Osteoblast (primary cell): ENCODE data around the gene CRB2. TPM values are rescaled to one million over a fixed set of nuclear protein-coding genes. Genes with fewer than 3 reads are reported as not detected.
A peak's percentile ranks its signal among the peaks of the same experiment; 100 is the strongest.

Experiments
- DNase-seq: peaks from one replicate; pipeline ENCODE4 v3.0.0; 2011; ENCODE audit warnings: low spot score, mixed read lengths; ENCODE audit not compliant: insufficient read length; ENCODE audit errors: missing footprints
- H2AFZ ChIP-seq: 2 replicates; pipeline ENCODE4 v1.6.0; 2011; ENCODE audit warnings: mild to moderate bottlenecking, low read length
- H3K27ac ChIP-seq: 2 replicates; pipeline ENCODE4 v1.5.1; 2011; ENCODE audit warnings: mild to moderate bottlenecking, low read depth, low read length, moderate library complexity
- H3K27me3 ChIP-seq: 2 replicates; pipeline ENCODE4 v1.6.0; 2012; ENCODE audit warnings: mild to moderate bottlenecking, control low read depth, inconsistent platforms, low read length, moderate library complexity; ENCODE audit not compliant: insufficient read depth
- H3K36me3 ChIP-seq: 2 replicates; pipeline ENCODE4 v1.5.1; 2011; ENCODE audit warnings: mild to moderate bottlenecking, low read length, control low read depth, moderate library complexity; ENCODE audit not compliant: insufficient read depth
- H3K4me1 ChIP-seq: 2 replicates; pipeline ENCODE4 v1.5.1; 2011; ENCODE audit warnings: mild to moderate bottlenecking, low read length, control low read depth, moderate library complexity; ENCODE audit not compliant: insufficient read depth
- H3K4me2 ChIP-seq: 2 replicates; pipeline ENCODE4 v1.6.0; 2011; ENCODE audit warnings: mild to moderate bottlenecking, low read length; ENCODE audit not compliant: insufficient read depth
- H3K4me3 ChIP-seq: fragments of 200-600 bp; sonication (generic); 3 replicates; pipeline ENCODE4 v1.5.1; 2012; ENCODE audit warnings: mild to moderate bottlenecking, low read length, inconsistent platforms; ENCODE audit not compliant: insufficient read depth
- H3K79me2 ChIP-seq: 2 replicates; pipeline ENCODE4 v1.6.0; 2012; ENCODE audit warnings: mild to moderate bottlenecking, low read length, control low read depth, inconsistent platforms; ENCODE audit not compliant: insufficient read depth
- H3K9me3 ChIP-seq: 2 replicates; pipeline ENCODE4 v1.5.1; 2011; ENCODE audit warnings: low read depth, low read length, control low read depth
- H4K20me1 ChIP-seq: 2 replicates; pipeline ENCODE4 v1.6.0; 2012; ENCODE audit warnings: mild to moderate bottlenecking, low read length, control low read depth; ENCODE audit not compliant: insufficient read depth
- CTCF ChIP-seq: IDR thresholded peaks from 2 replicates; pipeline ENCODE4 v1.5.1; 2011; ENCODE audit warnings: mild to moderate bottlenecking, low read depth, low read length, moderate library complexity; ENCODE audit errors: extremely low read depth
- total RNA-seq: library from RNA; depleted of rRNA; stranded (reverse); fragments of >200 nt; gene quantifications from 2 replicates; pipeline ENCODE4 v1.2.3, GENCODE V29; 2012

CRB2 gene
- total RNA-seq, 1 donor = not detected

DNA sequence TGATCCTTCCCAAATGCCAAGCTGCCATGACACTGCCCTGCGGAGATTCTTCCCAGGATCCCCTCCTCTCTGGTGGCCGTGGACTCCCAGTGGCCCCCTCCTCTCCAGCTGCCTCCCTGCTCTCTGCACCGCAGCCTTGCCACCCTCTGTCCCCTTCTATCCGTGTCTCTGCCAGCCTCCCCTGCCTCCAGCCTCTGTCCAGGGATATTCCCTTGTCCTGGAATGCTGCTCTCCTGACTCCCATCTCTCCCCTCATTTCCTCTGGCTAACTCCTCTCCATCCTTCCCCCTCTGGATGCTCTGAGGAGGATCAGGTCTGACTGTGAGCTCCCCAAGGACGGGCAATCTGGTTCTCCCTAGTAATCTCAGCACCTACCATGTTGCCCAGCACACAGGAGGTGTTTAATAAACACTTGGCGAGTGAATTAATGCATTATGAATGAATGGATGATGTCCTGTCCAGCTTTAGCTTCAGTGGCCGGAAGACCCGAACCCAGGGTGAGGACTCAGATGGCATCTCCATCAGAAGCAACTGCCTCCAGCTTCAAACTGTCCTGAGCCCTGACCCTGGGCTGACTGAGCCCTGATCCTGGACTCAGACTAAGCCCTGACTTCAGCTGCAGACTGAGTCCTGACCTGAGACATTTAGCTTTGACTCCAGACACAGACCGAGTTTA, 7.5 kb upstream of the CRB2 start:
- no peak for TF ChIP-seq CTCF
- H3K4me2 ChIP-seq = peak overlapping the region; percentile 65
- DNase-seq = peak; percentile 88
- no peak overlapping the region for H3K4me3 ChIP-seq
- H3K27me3 ChIP-seq = peaks cover 20% of the 10 kb centered on the region
- no peaks in the 10 kb centered on the region for H3K36me3 ChIP-seq
- no peaks in the 10 kb centered on the region for H4K20me1 ChIP-seq
- no peaks in the 10 kb centered on the region for H3K79me2 ChIP-seq
- no peaks in the 10 kb centered on the region for H3K4me1 ChIP-seq
- H2AFZ ChIP-seq = peak overlapping the region; percentile 53
- no peak overlapping the region for H3K27ac ChIP-seq
- H3K9me3 ChIP-seq = no peaks in the 10 kb centered on the region

GRCh38 chr9:123349033-123349432, 7.0 kb upstream of the CRB2 start:
- H3K36me3 ChIP-seq = no peaks in the 10 kb centered on the region
- H3K9me3 ChIP-seq = no peaks in the 10 kb centered on the region
- no peak overlapping the region for H2AFZ ChIP-seq
- H4K20me1 ChIP-seq = no peaks in the 10 kb centered on the region
- H3K27ac ChIP-seq = no peak overlapping the region
- H3K4me3 ChIP-seq = no peak overlapping the region
- no peaks in the 10 kb centered on the region for H3K79me2 ChIP-seq
- no peaks in the 10 kb centered on the region for H3K4me1 ChIP-seq
- H3K27me3 ChIP-seq = peaks cover 22% of the 10 kb centered on the region
- no peak for DNase-seq
- H3K4me2 ChIP-seq = no peak overlapping the region
- TF ChIP-seq CTCF = no peak

DNA sequence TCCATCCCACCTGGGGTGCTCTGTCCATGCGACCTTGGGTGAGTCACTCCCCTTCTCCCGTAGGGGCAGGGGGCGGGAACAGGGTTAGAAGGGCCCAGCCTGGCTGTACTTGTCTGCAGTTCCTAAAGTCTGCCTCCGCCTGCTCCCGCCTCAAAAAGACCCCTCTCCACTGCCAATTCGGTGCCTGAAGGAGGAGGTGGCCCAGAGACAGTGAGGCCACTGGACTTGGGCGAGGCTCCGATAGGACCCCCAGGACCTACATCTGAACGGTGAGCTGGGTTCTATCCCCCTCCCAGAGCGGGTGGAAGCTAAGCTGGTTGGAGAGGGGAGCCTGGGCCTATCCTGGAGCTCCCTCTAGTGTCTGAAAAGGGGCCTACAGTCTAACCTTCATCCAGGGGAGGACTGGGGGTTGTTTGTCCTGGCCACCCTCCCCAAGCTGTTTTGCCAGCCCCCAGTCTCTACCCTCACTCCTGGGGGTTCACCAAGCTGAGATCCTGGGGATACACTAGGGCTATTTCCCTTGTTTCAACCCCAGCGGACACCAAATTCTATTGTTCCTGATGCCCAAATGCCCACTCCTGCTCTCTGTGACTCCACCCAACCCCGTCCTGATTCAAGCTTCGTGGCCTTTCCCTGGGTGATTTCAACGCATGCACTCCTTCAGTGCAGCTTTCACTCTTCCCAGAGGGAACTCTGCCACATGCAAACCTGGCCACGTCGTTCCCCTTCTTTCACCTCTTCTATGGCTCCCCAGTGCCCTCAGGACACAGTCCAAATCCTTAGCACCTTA, 6.1 kb upstream of the CRB2 start:
- no peaks in the 10 kb centered on the region for H3K36me3 ChIP-seq
- no peak overlapping the region for H3K4me2 ChIP-seq
- H4K20me1 ChIP-seq = no peaks in the 10 kb centered on the region
- H3K9me3 ChIP-seq = no peaks in the 10 kb centered on the region
- peak; percentile 98 for TF ChIP-seq CTCF
- H3K27ac ChIP-seq = no peak overlapping the region
- H3K79me2 ChIP-seq = no peaks in the 10 kb centered on the region
- no peak overlapping the region for H2AFZ ChIP-seq
- no peaks in the 10 kb centered on the region for H3K4me1 ChIP-seq
- peaks cover 22% of the 10 kb centered on the region for H3K27me3 ChIP-seq
- no peak overlapping the region for H3K4me3 ChIP-seq
- DNase-seq = peak; percentile 99

GRCh38 chr9:123350590-123351310, 5.2 kb upstream of the CRB2 start:
- Histone ChIP-seq H3K36me3 (no peaks in the 10 kb centered on the region), H3K27me3 (peaks cover 22% of the 10 kb centered on the region), H2AFZ (no peak overlapping the region), H3K4me2 (no peak overlapping the region), H3K9me3 (no peaks in the 10 kb centered on the region), H3K4me1 (no peaks in the 10 kb centered on the region), H3K4me3 (no peak overlapping the region), H3K27ac (no peak overlapping the region), H3K79me2 (no peaks in the 10 kb centered on the region), H4K20me1 (no peaks in the 10 kb centered on the region)
- DNase-seq = peak; percentile 86
- TF ChIP-seq CTCF = no peak
